Activated effector memory CD4-positive, alpha-beta T cell treated with anti-CD3 and anti-CD28 coated beads, Interleukin-2, amount 50 U/mL, for 16 hours (primary cell): ENCODE data around the gene HAUS7.

Experiments
- DNase-seq: peaks from one replicate; pipeline ENCODE4 v3.0.0-alpha.2; 2020

The HAUS7 gene

GRCh38 chrX:153450114-153450948 is 20.0 kb downstream of the HAUS7 start:
- no peak for DNase-seq

GRCh38 chrX:153449368-153450113 is 20.8 kb downstream of the HAUS7 start:
- DNase-seq: no peak

- no peak for DNase-seq
Observed at GRCh38 chrX:153448556-153449367, 21.6 kb downstream of the HAUS7 start.

- no peak for DNase-seq
Observed at GRCh38 chrX:153447581-153447960, 22.8 kb downstream of the HAUS7 start.

GRCh38 chrX:153446950-153447580 is 23.3 kb downstream of the HAUS7 start:
- no peak for DNase-seq

- no peak for DNase-seq
Observed at GRCh38 chrX:153446636-153446936, 23.8 kb downstream of the HAUS7 start.

- no peak for DNase-seq
Observed at GRCh38 chrX:153445856-153446635, 24.3 kb downstream of the HAUS7 start, which contains the start of gene TREX2. Gene TREX2 (minus strand): TSS chrX:153446056. CDS start chrX:153445430, 626 bp downstream.

GRCh38 chrX:153445106-153445855 is 25.1 kb downstream of the HAUS7 start:
- DNase-seq: no peak

GRCh38 chrX:153444333-153445011 is 25.9 kb downstream of the HAUS7 start:
- no peak for DNase-seq

GRCh38 chrX:153443476-153444332 is 26.7 kb downstream of the HAUS7 start:
- no peak for DNase-seq

- no peak for DNase-seq
Observed at GRCh38 chrX:153442463-153442862, 27.9 kb downstream of the HAUS7 start.

GRCh38 chrX:153441981-153442380 is 28.4 kb downstream of the HAUS7 start:
- no peak for DNase-seq

- no peak for DNase-seq
Observed at GRCh38 chrX:153441296-153441695, 29.1 kb downstream of the HAUS7 start.

- DNase-seq: no peak
Observed at GRCh38 chrX:153440556-153441135, 29.7 kb downstream of the HAUS7 start.

GRCh38 chrX:153439977-153440376 is 30.4 kb downstream of the HAUS7 start:
- DNase-seq: no peak

- no peak for DNase-seq
Observed at GRCh38 chrX:153438532-153438931, 31.8 kb downstream of the HAUS7 start.

GRCh38 chrX:153435845-153436244 is 34.5 kb downstream of the HAUS7 start:
- DNase-seq: no peak

GRCh38 chrX:153434801-153435200 is 35.6 kb downstream of the HAUS7 start:
- DNase-seq: no peak

- no peak for DNase-seq
Observed at GRCh38 chrX:153433781-153434285, 36.5 kb downstream of the HAUS7 start.
